ENCODE data around the gene HIPK2.

GRCh38 chr7:139772115-139772514 lies 5.7 kb downstream of the HIPK2 start:
- TF ChIP-seq JUNB (IDR thresholded peaks at IDR 0.05) (no peak), SMC3 (IDR thresholded peaks at IDR 0.05; ENCODE audit: borderline replicate concordance, low read length) (no peak), FOXK2 (IDR thresholded peaks at IDR 0.05) (no peak), ZNF687 (IDR thresholded peaks at IDR 0.05) (no peak), CTCF (IDR thresholded peaks at IDR 0.05 in 2 of 3, conservative IDR thresholded peaks at IDR 0.05 in 1 of 3; ENCODE audit: control insufficient read depth in 2 of 3, extremely low read depth in 1 of 3, insufficient read depth in 1 of 3, low read depth in 3 of 3, low read length in 3 of 3) (no peak), KDM1A (IDR thresholded peaks at IDR 0.05; ENCODE audit: borderline replicate concordance) (no peak), RAD21 (IDR thresholded peaks at IDR 0.05; ENCODE audit: insufficient read depth, low read depth, low read length) (no peak), SIN3A (IDR thresholded peaks at IDR 0.05; ENCODE audit: low read depth, low read length) (no peak), MEF2A (IDR thresholded peaks at IDR 0.05; ENCODE audit: insufficient read depth, low read depth, low read length) (no peak), CEBPB (IDR thresholded peaks at IDR 0.05; ENCODE audit: borderline replicate concordance in 1 of 2, low read depth in 2 of 2, low read length in 2 of 2) (no peak), ZNF274 (IDR thresholded peaks at IDR 0.05; ENCODE audit: insufficient read depth, insufficient read length) (no peak), TBL1XR1 (IDR thresholded peaks at IDR 0.05; ENCODE audit: low read depth, low read length) (no peak)

Measured in GM12878 (cell line).